Measurements from ENCODE around the gene MEGF10. TPM values are rescaled to one million over a fixed set of nuclear protein-coding genes. Genes with fewer than 3 reads are reported as not detected.
"Not testable (repeated sequence)": the region's sequence is repeated elsewhere in the genome, so short reads cannot be mapped to it uniquely, and the experiment has no call there.

Gene MEGF10
- polyA plus RNA-seq, 4 donors: 0.31 to 0.35 TPM; not detected in 2

- Histone ChIP-seq H3K4me3 (ENCODE audit: low read depth in 1 of 3, low read length in 3 of 3) (no peak overlapping the region), H3K36me3 (ENCODE audit: control insufficient read depth in 3 of 3, insufficient read depth in 2 of 3, low read depth in 1 of 3, low read length in 3 of 3) (no peaks in the 10 kb centered on the region), H3K4me1 (ENCODE audit: control insufficient read depth in 3 of 3, insufficient read depth in 2 of 3, low read depth in 1 of 3, low read length in 2 of 3) (peaks cover 0 to 7% (median 0%) of the 10 kb centered on the region in 3 donors), H3K9me3 (ENCODE audit: control insufficient read depth in 2 of 2, insufficient read depth in 1 of 2, low read depth in 1 of 2, low read length in 1 of 2) (no peaks in the 10 kb centered on the region), H3K27ac (ENCODE audit: low read depth in 1 of 3, low read length in 2 of 3) (no peak overlapping the region), H3K27me3 (ENCODE audit: control insufficient read depth in 3 of 3, insufficient read depth in 3 of 3, low read length in 3 of 3) (peaks cover 2 to 10% (median 10%) of the 10 kb centered on the region in 3 donors)
- no peak for FAIRE-seq
- 58 to 79% (median 78%) methylated on average over 1 of the region's 1 CpG for WGBS, 3 donors
- DNase-seq: no peak
These were observed 4.9 kb downstream of the MEGF10 start for GRCh38 chr5:127295454-127295853.

GRCh38 chr5:127296321-127296720 is 5.7 kb downstream of the MEGF10 start:
- Histone ChIP-seq H3K36me3 (ENCODE audit: control insufficient read depth in 3 of 3, insufficient read depth in 2 of 3, low read depth in 1 of 3, low read length in 3 of 3) (no peaks in the 10 kb centered on the region), H3K27me3 (ENCODE audit: control insufficient read depth in 3 of 3, insufficient read depth in 3 of 3, low read length in 3 of 3) (peaks cover 2 to 4% (median 3%) of the 10 kb centered on the region in 3 donors), H3K4me1 (ENCODE audit: control insufficient read depth in 3 of 3, insufficient read depth in 2 of 3, low read depth in 1 of 3, low read length in 2 of 3) (peaks cover 0 to 1% (median 0%) of the 10 kb centered on the region in 3 donors), H3K4me3 (ENCODE audit: low read depth in 1 of 3, low read length in 3 of 3) (no peak overlapping the region), H3K27ac (ENCODE audit: low read depth in 1 of 3, low read length in 2 of 3) (no peak overlapping the region), H3K9me3 (ENCODE audit: control insufficient read depth in 2 of 2, insufficient read depth in 1 of 2, low read depth in 1 of 2, low read length in 1 of 2) (no peaks in the 10 kb centered on the region)
- DNase-seq (no peak), FAIRE-seq (no peak)

GRCh38 chr5:127296894-127297293 is 6.3 kb downstream of the MEGF10 start:
- not testable (repeated sequence) for H3K27me3 ChIP-seq (ENCODE audit: control insufficient read depth in 3 of 3, insufficient read depth in 3 of 3, low read length in 3 of 3); H3K4me1 ChIP-seq (ENCODE audit: control insufficient read depth in 3 of 3, insufficient read depth in 2 of 3, low read depth in 1 of 3, low read length in 2 of 3); H3K4me3 ChIP-seq (ENCODE audit: low read depth in 1 of 3, low read length in 3 of 3); FAIRE-seq; H3K36me3 ChIP-seq (ENCODE audit: control insufficient read depth in 3 of 3, insufficient read depth in 2 of 3, low read depth in 1 of 3, low read length in 3 of 3); H3K27ac ChIP-seq (ENCODE audit: low read depth in 1 of 3, low read length in 2 of 3); H3K9me3 ChIP-seq (ENCODE audit: control insufficient read depth in 2 of 2, insufficient read depth in 1 of 2, low read depth in 1 of 2, low read length in 1 of 2); DNase-seq
- 75 to 85% (median 75%) methylated on average over 5 of the region's 5 CpGs for WGBS, 3 donors

GRCh38 chr5:127297348-127298035 is 6.9 kb downstream of the MEGF10 start:
- Histone ChIP-seq H3K4me1 (ENCODE audit: control insufficient read depth in 3 of 3, insufficient read depth in 2 of 3, low read depth in 1 of 3, low read length in 2 of 3) (no peaks in the 10 kb centered on the region), H3K27ac (ENCODE audit: low read depth in 1 of 3, low read length in 2 of 3) (no peak overlapping the region), H3K9me3 (ENCODE audit: control insufficient read depth in 2 of 2, insufficient read depth in 1 of 2, low read depth in 1 of 2, low read length in 1 of 2) (no peaks in the 10 kb centered on the region), H3K27me3 (ENCODE audit: control insufficient read depth in 3 of 3, insufficient read depth in 3 of 3, low read length in 3 of 3) (peaks cover 0 to 2% (median under 1%) of the 10 kb centered on the region in 3 donors), H3K36me3 (ENCODE audit: control insufficient read depth in 3 of 3, insufficient read depth in 2 of 3, low read depth in 1 of 3, low read length in 3 of 3) (no peaks in the 10 kb centered on the region), H3K4me3 (ENCODE audit: low read depth in 1 of 3, low read length in 3 of 3) (no peak overlapping the region)
- FAIRE-seq (no peak), DNase-seq (no peak)
- 80 to 93% (median 80%) methylated on average over 4 of the region's 4 CpGs for WGBS, 3 donors

- FAIRE-seq: no peak
These were observed 7.4 kb downstream of the MEGF10 start for GRCh38 chr5:127298036-127298429.

GRCh38 chr5:127298656-127299055 is 8.1 kb downstream of the MEGF10 start:
- no peaks in the 10 kb centered on the region for H3K4me1 ChIP-seq (ENCODE audit: control insufficient read depth in 3 of 3, insufficient read depth in 2 of 3, low read depth in 1 of 3, low read length in 2 of 3)
- no peaks in the 10 kb centered on the region for H3K36me3 ChIP-seq (ENCODE audit: control insufficient read depth in 3 of 3, insufficient read depth in 2 of 3, low read depth in 1 of 3, low read length in 3 of 3)
- H3K4me3 ChIP-seq (ENCODE audit: low read depth in 1 of 3, low read length in 3 of 3): no peak overlapping the region
- no peaks in the 10 kb centered on the region for H3K9me3 ChIP-seq (ENCODE audit: control insufficient read depth in 2 of 2, insufficient read depth in 1 of 2, low read depth in 1 of 2, low read length in 1 of 2)
- no peak overlapping the region for H3K27ac ChIP-seq (ENCODE audit: low read depth in 1 of 3, low read length in 2 of 3)
- 81 to 86% (median 84%) methylated on average over 5 of the region's 5 CpGs for WGBS, 3 donors
- FAIRE-seq (no peak), DNase-seq (no peak)
- peaks cover 0 to 2% (median 0%) of the 10 kb centered on the region in 3 donors for H3K27me3 ChIP-seq (ENCODE audit: control insufficient read depth in 3 of 3, insufficient read depth in 3 of 3, low read length in 3 of 3)

More at GRCh38 chr5:127298036-127298429, 7.4 kb downstream of the MEGF10 start:
- H3K4me3 ChIP-seq (ENCODE audit: low read depth in 1 of 3, low read length in 3 of 3): no peak overlapping the region
- no peaks in the 10 kb centered on the region for H3K4me1 ChIP-seq (ENCODE audit: control insufficient read depth in 3 of 3, insufficient read depth in 2 of 3, low read depth in 1 of 3, low read length in 2 of 3)
- DNase-seq: no peak
- H3K27ac ChIP-seq (ENCODE audit: low read depth in 1 of 3, low read length in 2 of 3): no peak overlapping the region
- H3K36me3 ChIP-seq (ENCODE audit: control insufficient read depth in 3 of 3, insufficient read depth in 2 of 3, low read depth in 1 of 3, low read length in 3 of 3): no peaks in the 10 kb centered on the region
- no peaks in the 10 kb centered on the region for H3K9me3 ChIP-seq (ENCODE audit: control insufficient read depth in 2 of 2, insufficient read depth in 1 of 2, low read depth in 1 of 2, low read length in 1 of 2)
- whole genome bisulfite sequencing, 3 donors: 82 to 89% (median 87%) methylated on average over 4 of the region's 4 CpGs
- peaks cover 0 to 2% (median 0%) of the 10 kb centered on the region in 3 donors for H3K27me3 ChIP-seq (ENCODE audit: control insufficient read depth in 3 of 3, insufficient read depth in 3 of 3, low read length in 3 of 3)

GRCh38 chr5:127299678-127300077 is 9.1 kb downstream of the MEGF10 start:
- WGBS, 3 donors: 63 to 69% (median 64%) methylated on average over 2 of the region's 2 CpGs
- no peak overlapping the region for H3K4me3 ChIP-seq (ENCODE audit: low read depth in 1 of 3, low read length in 3 of 3)
- FAIRE-seq: no peak
- H3K27ac ChIP-seq (ENCODE audit: low read depth in 1 of 3, low read length in 2 of 3): no peak overlapping the region
- peaks cover 0 to 2% (median 0%) of the 10 kb centered on the region in 3 donors for H3K27me3 ChIP-seq (ENCODE audit: control insufficient read depth in 3 of 3, insufficient read depth in 3 of 3, low read length in 3 of 3)
- H3K4me1 ChIP-seq (ENCODE audit: control insufficient read depth in 3 of 3, insufficient read depth in 2 of 3, low read depth in 1 of 3, low read length in 2 of 3): no peaks in the 10 kb centered on the region
- H3K36me3 ChIP-seq (ENCODE audit: control insufficient read depth in 3 of 3, insufficient read depth in 2 of 3, low read depth in 1 of 3, low read length in 3 of 3): no peaks in the 10 kb centered on the region
- DNase-seq: peak in 1 of 2 donors; percentile 17
- no peaks in the 10 kb centered on the region for H3K9me3 ChIP-seq (ENCODE audit: control insufficient read depth in 2 of 2, insufficient read depth in 1 of 2, low read depth in 1 of 2, low read length in 1 of 2)

GRCh38 chr5:127302509-127302908 is 11.9 kb downstream of the MEGF10 start:
- WGBS, 3 donors: 78 to 84% (median 82%) methylated on average over 4 of the region's 4 CpGs
- H3K27me3 ChIP-seq (ENCODE audit: control insufficient read depth in 3 of 3, insufficient read depth in 3 of 3, low read length in 3 of 3): peaks cover 0 to 2% (median 0%) of the 10 kb centered on the region in 3 donors
- H3K9me3 ChIP-seq (ENCODE audit: control insufficient read depth in 2 of 2, insufficient read depth in 1 of 2, low read depth in 1 of 2, low read length in 1 of 2): no peaks in the 10 kb centered on the region
- H3K36me3 ChIP-seq (ENCODE audit: control insufficient read depth in 3 of 3, insufficient read depth in 2 of 3, low read depth in 1 of 3, low read length in 3 of 3): no peaks in the 10 kb centered on the region
- FAIRE-seq: no peak
- H3K4me1 ChIP-seq (ENCODE audit: control insufficient read depth in 3 of 3, insufficient read depth in 2 of 3, low read depth in 1 of 3, low read length in 2 of 3): no peaks in the 10 kb centered on the region
- H3K4me3 ChIP-seq (ENCODE audit: low read depth in 1 of 3, low read length in 3 of 3): no peak overlapping the region
- DNase-seq: no peak
- H3K27ac ChIP-seq (ENCODE audit: low read depth in 1 of 3, low read length in 2 of 3): no peak overlapping the region

GRCh38 chr5:127303404-127303803 is 12.8 kb downstream of the MEGF10 start:
- Histone ChIP-seq H3K4me3 (ENCODE audit: low read depth in 1 of 3, low read length in 3 of 3) (no peak overlapping the region), H3K27ac (ENCODE audit: low read depth in 1 of 3, low read length in 2 of 3) (no peak overlapping the region), H3K27me3 (ENCODE audit: control insufficient read depth in 3 of 3, insufficient read depth in 3 of 3, low read length in 3 of 3) (peaks cover 0 to 2% (median 0%) of the 10 kb centered on the region in 3 donors), H3K36me3 (ENCODE audit: control insufficient read depth in 3 of 3, insufficient read depth in 2 of 3, low read depth in 1 of 3, low read length in 3 of 3) (no peaks in the 10 kb centered on the region), H3K4me1 (ENCODE audit: control insufficient read depth in 3 of 3, insufficient read depth in 2 of 3, low read depth in 1 of 3, low read length in 2 of 3) (no peaks in the 10 kb centered on the region), H3K9me3 (ENCODE audit: control insufficient read depth in 2 of 2, insufficient read depth in 1 of 2, low read depth in 1 of 2, low read length in 1 of 2) (no peaks in the 10 kb centered on the region)
- WGBS, 3 donors: 50 to 70% (median 65%) methylated on average over 1 of the region's 1 CpG
- DNase-seq (no peak), FAIRE-seq (no peak)
